Fibroblast of skin of scalp (primary cell): ENCODE data around the gene TRIP10.
A peak's percentile ranks its signal among the peaks of the same experiment; 100 is the strongest.
"Not testable (repeated sequence)": the region's sequence is repeated elsewhere in the genome, so short reads cannot be mapped to it uniquely, and the experiment has no call there.

Experiments
- DNase-seq: peaks from one replicate; pipeline ENCODE4 v3.0.0-alpha.2; 2013

The TRIP10 gene

DNA sequence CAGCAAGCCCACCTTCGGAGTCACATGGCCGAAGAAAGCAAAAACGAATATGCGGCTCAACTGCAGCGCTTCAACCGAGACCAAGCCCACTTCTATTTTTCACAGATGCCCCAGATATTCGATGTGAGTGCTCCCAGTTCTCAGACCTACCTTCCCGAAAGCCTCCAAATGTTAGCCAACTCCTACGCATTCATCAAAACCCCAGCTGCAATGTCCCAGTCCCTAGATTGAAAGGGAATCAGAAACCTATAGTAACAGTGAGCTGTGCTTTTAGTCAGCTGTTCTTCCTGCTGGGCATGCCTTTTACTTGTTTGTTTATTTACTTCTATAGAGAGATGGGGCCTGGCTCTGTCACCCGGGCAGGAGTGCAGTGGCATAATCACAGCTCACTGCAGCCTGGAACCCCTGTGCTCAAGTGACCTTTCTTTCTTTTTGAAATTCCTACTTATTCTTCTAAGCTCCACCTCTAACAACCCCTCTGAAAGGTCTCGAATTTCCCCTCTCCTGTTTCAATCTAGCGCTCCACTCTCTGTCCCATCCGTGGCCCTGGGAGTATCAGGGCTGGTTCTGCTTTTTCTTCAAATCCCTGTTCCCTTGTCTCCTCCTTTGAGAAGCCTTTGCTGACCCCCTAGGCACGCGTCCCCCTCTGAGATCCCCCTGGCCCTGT, 4.4 kb downstream of the TRIP10 start:
- DNase-seq, result no peak

- DNase-seq, result peak; percentile 91
Measured at GRCh38 chr19:6744381-6745301, 5.2 kb downstream of the TRIP10 start.

GRCh38 chr19:6745965-6746364, 6.5 kb downstream of the TRIP10 start:
- no peak for DNase-seq

DNA sequence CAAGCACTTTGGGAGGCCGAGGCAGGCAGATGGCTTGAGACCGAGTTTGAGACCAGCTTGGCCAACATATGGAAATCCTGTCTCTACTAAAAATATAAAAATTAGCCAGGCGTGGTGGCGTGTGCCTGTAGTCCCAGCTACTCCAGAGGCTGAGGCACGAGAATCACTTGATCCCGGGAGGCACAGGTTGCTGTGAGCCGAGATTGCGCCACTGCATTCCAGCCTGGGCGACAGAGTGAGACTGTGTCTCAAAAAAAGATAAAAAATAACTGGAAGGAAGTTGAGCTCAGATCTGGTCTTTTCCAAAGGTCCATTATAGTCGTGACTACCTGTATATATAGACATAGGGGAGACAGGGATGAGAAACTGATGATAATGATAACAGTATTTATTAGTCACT, 9.1 kb downstream of the TRIP10 start:
- not testable (repeated sequence) for DNase-seq

DNA sequence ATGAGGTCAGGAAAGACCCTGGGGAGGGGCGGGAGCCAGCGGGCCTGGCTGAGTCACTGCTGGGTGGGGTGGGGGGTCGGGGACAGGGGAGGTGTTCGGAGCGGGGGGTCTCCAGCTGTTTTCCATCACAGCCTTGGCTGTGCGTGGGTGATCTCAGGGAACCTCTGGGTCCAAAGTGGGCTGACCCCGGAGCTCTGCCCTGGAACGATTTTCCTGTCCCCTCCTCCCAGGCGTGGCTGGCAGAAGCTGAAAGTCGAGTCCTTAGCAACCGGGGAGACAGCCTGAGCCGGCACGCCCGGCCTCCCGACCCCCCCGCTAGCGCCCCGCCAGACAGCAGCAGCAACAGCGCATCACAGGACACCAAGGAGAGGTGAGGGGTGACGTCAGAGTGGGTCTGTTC, 10.6 kb downstream of the TRIP10 start:
- DNase-seq, result no peak

DNA sequence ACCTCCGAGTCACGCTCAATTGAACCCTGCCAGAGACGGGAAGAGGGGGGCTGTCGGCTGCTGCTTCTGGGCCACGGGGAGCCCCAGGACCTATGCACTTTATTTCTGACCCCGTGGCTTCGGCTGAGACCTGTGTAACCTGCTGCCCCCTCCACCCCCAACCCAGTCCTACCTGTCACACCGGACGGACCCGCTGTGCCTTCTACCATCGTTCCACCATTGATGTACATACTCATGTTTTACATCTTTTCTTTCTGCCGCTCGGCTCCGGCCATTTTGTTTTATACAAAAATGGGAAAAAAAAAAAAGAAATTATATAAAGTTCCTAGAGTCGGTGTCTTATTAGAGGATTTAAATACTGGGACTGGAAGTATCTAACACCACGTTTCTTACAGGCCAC, 11.7 kb downstream of the TRIP10 start:
- DNase-seq, result no peak

GRCh38 chr19:6752256-6753177, 13.0 kb downstream of the TRIP10 start:
- no peak for DNase-seq

- peak; percentile 56 for DNase-seq
Measured at GRCh38 chr19:6753178-6754031, 13.9 kb downstream of the TRIP10 start.

GRCh38 chr19:6754136-6754535, 14.7 kb downstream of the TRIP10 start:
- no peak for DNase-seq

GRCh38 chr19:6754653-6755463, 15.4 kb downstream of the TRIP10 start:
- no peak for DNase-seq

- DNase-seq, result no peak
Measured at GRCh38 chr19:6760606-6761005, 21.1 kb downstream of the TRIP10 start.

DNA sequence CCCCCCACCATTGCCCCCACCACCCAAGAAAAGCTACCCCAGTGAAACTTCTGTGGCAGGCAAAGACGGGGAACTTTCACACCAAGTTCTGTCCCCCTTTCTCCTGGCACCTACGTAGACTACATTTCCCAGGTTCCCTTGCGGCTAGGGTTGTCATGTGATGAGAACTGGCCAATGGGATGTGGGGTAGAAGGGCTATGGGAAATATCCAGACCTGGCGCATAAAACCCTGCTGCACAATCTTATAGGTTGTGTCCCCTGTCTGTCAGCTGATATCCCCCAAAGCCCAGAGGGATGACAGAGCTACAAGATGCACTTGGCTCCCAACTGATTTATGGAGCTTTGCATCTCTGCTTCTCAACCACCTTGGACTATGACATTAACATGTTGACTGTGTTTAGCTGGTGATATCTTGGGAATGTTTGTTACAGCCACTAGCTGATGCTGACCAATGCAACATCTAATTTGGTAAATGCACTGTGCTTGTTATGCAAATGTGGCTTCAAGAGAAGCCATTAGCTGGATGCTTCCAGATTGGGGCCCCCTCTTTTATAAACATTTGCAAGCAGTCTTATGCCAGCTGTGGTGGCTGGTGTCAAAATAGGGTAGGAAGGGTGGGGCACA, 21.7 kb downstream of the TRIP10 start:
- no peak for DNase-seq

DNA sequence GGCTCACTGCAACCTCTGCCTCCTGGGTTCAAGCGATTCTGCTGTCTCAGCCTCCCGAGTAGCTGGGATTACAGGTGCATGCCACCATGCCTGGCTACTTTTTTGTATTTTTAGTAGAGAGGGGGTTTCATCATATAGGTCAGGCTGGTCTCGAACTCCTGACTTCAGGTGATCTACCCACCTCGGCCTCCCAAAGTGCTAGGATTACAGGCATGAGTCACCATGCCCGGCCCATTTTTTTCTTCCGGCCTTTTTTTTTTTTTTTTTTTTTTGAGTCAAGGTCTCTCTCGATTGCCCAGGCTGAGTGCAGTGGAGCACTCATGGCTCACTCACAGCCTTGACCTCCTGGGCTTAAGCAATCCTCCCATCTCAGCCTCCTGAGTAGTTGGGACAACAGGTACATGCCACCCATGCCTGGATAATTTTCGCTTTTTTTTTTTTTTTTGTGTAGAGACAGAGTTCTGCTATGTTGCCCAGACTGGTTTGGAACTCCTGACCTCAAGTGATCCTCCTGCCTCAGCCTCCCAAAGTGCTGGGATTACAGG, 22.8 kb downstream of the TRIP10 start:
- DNase-seq, result not testable (repeated sequence)

DNA sequence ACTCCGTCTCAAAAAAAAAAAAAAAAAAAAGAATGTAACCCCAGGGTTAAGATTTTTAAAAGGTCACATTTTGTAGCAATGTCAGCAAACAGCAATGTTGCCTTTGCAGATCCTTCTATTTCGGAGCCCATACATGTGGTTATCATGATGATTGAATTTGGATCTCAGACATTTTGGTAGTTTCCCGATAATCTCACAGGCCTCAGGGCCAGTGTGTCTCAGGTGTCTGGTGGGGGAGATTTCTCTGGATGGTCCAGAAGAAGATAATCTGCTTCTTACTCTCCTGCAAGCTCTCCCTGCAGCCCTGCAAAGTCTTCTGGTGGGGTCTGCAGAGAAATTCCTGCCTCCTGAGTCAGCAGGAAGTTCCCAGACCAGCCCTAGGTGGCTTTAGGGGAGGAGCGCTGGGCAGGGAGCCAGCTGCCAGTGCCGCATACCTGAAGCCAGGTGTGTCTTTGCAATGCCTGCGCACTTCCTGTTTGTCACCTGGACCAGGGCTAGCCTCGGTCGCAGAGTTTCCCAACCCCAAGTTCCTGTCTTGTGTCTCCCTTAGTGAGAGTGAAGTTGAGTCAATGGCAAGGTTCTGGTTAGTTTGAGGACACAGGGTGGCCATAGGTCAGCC, 26.4 kb downstream of the TRIP10 start:
- no peak for DNase-seq

DNA sequence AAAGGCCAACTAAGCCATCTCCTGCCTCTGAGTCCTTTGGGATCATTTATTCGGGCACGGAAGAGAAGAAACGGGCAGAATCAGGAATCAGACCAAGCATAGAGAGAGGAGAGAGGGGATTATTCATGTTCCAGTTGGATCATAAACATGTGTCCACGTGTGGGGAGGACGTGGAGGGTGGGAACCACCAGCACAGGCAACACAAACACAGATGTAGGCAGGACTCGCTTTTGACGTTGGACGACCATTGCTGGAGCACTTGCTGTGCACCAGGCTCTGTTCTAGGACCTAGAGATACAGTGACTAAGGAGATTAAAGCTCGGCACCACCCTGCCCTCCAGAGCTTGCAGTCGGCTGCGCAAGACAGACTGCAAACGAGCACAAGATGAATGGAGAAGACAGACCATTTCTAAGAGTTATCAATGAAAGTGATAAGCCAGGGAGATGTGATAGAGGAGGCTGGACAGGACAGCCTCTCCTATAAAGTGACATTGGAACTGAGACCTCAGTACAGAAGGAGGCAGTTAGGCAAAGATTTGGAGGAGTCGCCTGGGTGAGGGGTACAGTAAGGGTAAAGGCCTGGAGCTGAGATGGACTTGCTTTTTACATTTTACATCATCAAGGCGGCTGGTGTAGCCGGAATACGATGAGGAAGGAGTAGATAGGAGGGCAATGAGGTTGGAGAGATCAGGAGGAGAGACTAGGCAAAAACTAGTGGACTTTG, 27.0 kb downstream of the TRIP10 start:
- no peak for DNase-seq

DNA sequence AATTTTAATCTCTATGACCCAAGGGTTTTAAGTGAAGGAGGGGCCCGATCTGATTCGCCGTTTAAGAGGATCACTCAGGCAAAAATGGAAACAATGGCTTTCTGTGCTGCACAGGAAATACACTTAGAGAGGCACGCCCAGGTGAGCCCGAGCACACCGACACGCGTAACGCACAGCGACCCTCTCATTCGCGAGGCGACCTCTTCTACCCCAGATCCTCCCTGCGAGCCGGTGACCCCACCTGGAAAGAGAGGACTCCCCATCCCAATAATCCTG, 27.5 kb downstream of the TRIP10 start:
- no peak for DNase-seq

- DNase-seq, result peak; percentile 21
Measured at GRCh38 chr19:6767357-6768235, 28.1 kb downstream of the TRIP10 start, which contains the start of gene SH2D3A. TSS of gene SH2D3A (minus strand) at chr19:6767435. CDS start at chr19:6763748, 3,687 bp downstream.

- no peak for DNase-seq
Measured at GRCh38 chr19:6768236-6768785, 28.8 kb downstream of the TRIP10 start.
